Astrocyte (in vitro differentiated cells and primary cell): ENCODE measurements around the gene MEG3.

Source experiments
- EZH2 ChIP-seq: IDR thresholded peaks from 2 replicates; pipeline ENCODE4 v1.6.1; 2012; ENCODE audit warnings: mild to moderate bottlenecking, low read length, inconsistent platforms; ENCODE audit not compliant: insufficient read depth
- TF ChIP-seq, protein P1 (sequence below): IDR thresholded peaks from 2 replicates; pipeline ENCODE4 v1.5.1; 2011; ENCODE audit warnings: low read depth, mild to moderate bottlenecking, inconsistent platforms, low read length, moderate library complexity; ENCODE audit not compliant: insufficient read depth

DNA sequence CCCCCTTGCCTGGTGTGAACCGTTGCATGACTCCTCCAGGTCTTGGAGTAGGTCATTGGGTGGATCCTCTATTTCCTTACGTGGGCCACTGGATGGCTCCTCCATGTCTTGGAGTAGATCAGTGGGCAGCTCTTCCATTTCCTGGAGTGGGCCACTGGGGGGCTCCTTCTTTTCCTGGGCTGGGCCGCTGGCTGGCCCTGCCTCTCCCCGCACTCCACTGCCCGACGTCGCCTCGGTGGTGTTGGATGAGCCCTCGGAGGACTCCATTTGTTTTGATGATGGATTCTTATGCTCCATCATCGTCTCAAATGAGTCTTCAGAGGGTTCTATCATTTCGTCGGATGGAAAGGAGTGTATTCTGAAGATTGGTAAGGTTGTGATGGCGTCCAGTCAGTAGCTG lies 58.5 kb downstream of the MEG3 start:
- TF ChIP-seq, protein P1, sequence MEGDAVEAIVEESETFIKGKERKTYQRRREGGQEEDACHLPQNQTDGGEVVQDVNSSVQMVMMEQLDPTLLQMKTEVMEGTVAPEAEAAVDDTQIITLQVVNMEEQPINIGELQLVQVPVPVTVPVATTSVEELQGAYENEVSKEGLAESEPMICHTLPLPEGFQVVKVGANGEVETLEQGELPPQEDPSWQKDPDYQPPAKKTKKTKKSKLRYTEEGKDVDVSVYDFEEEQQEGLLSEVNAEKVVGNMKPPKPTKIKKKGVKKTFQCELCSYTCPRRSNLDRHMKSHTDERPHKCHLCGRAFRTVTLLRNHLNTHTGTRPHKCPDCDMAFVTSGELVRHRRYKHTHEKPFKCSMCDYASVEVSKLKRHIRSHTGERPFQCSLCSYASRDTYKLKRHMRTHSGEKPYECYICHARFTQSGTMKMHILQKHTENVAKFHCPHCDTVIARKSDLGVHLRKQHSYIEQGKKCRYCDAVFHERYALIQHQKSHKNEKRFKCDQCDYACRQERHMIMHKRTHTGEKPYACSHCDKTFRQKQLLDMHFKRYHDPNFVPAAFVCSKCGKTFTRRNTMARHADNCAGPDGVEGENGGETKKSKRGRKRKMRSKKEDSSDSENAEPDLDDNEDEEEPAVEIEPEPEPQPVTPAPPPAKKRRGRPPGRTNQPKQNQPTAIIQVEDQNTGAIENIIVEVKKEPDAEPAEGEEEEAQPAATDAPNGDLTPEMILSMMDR, result no peak
- no peak for TF ChIP-seq EZH2
